ENCODE measurements around the gene STK32B. TPM values are rescaled to one million over a fixed set of nuclear protein-coding genes. Genes with fewer than 3 reads are reported as not detected.

STK32B gene
- polyA plus RNA-seq, 2 of the 4 experiments (the other 2 are of a cell fraction) = 7.6 to 12.1 TPM

GRCh38 chr4:5014007-5014682 is 37.1 kb upstream of the STK32B start:
- ChIA-PET CTCF (no interaction called here), POLR2A (no interaction called here)
- no peaks in the 10 kb centered on the region for H3K9me3 ChIP-seq
- no peak overlapping the region for H3K4me3 ChIP-seq
- no peak overlapping the region for H3K4me2 ChIP-seq
- FAIRE-seq (no peak), DNase-seq (ENCODE audit: low read depth in 1 of 2, low spot score in 1 of 2) (no peak), ATAC-seq (no peak)
- 0 out of 3 replicates have a peak, but pooled peaks cover 3% of the 10 kb centered on the region for H3K4me1 ChIP-seq
- no peak overlapping the region for H3K27ac ChIP-seq
- TF ChIP-seq GATA3 (IDR thresholded peaks at IDR 0.05; ENCODE audit: borderline replicate concordance) = no peak
- no peak for TF ChIP-seq CTCF (IDR thresholded peaks at IDR 0.05)
- no peak for TF ChIP-seq CHD2 (IDR thresholded peaks at IDR 0.05; ENCODE audit: low read length, partially characterized antibody)
- 0 out of 4 replicates have a peak, but pooled peaks of 1 of the 2 experiments have one; percentile 11 for TF ChIP-seq CEBPB (IDR thresholded peaks at IDR 0.05)
- whole genome bisulfite sequencing (ENCODE audit: missing lambda C conversion rate) = 43% methylated on average over 7 of the region's 7 CpGs

GRCh38 chr4:5018096-5018495 is 33.2 kb upstream of the STK32B start:
- FAIRE-seq (no peak), DNase-seq (ENCODE audit: low read depth in 1 of 2, low spot score in 1 of 2) (peak in 1 of 2 experiments; percentile 11), ATAC-seq (no peak)
- ChIA-PET POLR2A (no interaction called here), CTCF (interaction anchor here (0.7 to 1.5 kb wide), 4 partner anchors 10 to 84 kb away, joined by 3 to 7 read pairs (median 5); no protein-coding TSS in a partner anchor)
- 19% methylated on average over 2 of the region's 2 CpGs for WGBS (ENCODE audit: missing lambda C conversion rate)
- TF ChIP-seq MAX (IDR thresholded peaks at IDR 0.05) (no peak), NR3C1 (IDR thresholded peaks at IDR 0.05) (no peak)
- Histone ChIP-seq H3K4me3 (no peak overlapping the region), H3K27ac (no peak overlapping the region), H3K4me1 (no peaks in the 10 kb centered on the region), H3K4me2 (no peak overlapping the region), H3K9me3 (no peaks in the 10 kb centered on the region)

GRCh38 chr4:5018603-5019002 is 32.7 kb upstream of the STK32B start:
- POLR2A ChIA-PET = no interaction called here
- 50% methylated on average over 6 of the region's 6 CpGs for WGBS (ENCODE audit: missing lambda C conversion rate)
- Histone ChIP-seq H3K4me1 (no peaks in the 10 kb centered on the region), H3K4me3 (no peak overlapping the region), H3K9me3 (no peaks in the 10 kb centered on the region), H3K4me2 (no peak overlapping the region), H3K27ac (no peak overlapping the region)
- CTCF ChIA-PET = interaction anchor here (0.7 to 1.5 kb wide), 3 partner anchors 9 to 84 kb away, joined by 3 to 5 read pairs (median 5); no protein-coding TSS in a partner anchor
- TF ChIP-seq EP300 (IDR thresholded peaks at IDR 0.05) = no peak
- TF ChIP-seq RNF2 (IDR thresholded peaks at IDR 0.05; ENCODE audit: borderline replicate concordance, low read depth) = no peak
- no peak for TF ChIP-seq POLR2AphosphoS2 (conservative IDR thresholded peaks at IDR 0.05; ENCODE audit: low read length)
- TF ChIP-seq SMC3 (IDR thresholded peaks at IDR 0.05) = no peak
- TF ChIP-seq GATA3 (IDR thresholded peaks at IDR 0.05; ENCODE audit: borderline replicate concordance) = no peak
- no peak for TF ChIP-seq CBX2 (IDR thresholded peaks at IDR 0.05; ENCODE audit: borderline replicate concordance, low read depth)
- TF ChIP-seq BCL3 (IDR thresholded peaks at IDR 0.05) = no peak
- no peak for TF ChIP-seq RFX5 (IDR thresholded peaks at IDR 0.05)
- no peak for TF ChIP-seq ESRRA (IDR thresholded peaks at IDR 0.05; ENCODE audit: borderline replicate concordance, low read length)
- TF ChIP-seq RCOR1 (IDR thresholded peaks at IDR 0.05; ENCODE audit: low read depth, low read length) = no peak
- no peak for TF ChIP-seq JUNB (IDR thresholded peaks at IDR 0.05)
- no peak for TF ChIP-seq MAX (IDR thresholded peaks at IDR 0.05)
- TF ChIP-seq CBX8 (IDR thresholded peaks at IDR 0.05) = no peak
- TF ChIP-seq RAD21 (conservative IDR thresholded peaks at IDR 0.05 in 1 of 2, IDR thresholded peaks at IDR 0.05 in 1 of 2) = no peak
- no peak for TF ChIP-seq NPAS2 (CRISPR knock-in tag; IDR thresholded peaks at IDR 0.05; ENCODE audit: borderline replicate concordance)
- TF ChIP-seq PBX3 (IDR thresholded peaks at IDR 0.05) = no peak
- TF ChIP-seq KDM5A (IDR thresholded peaks at IDR 0.05) = no peak
- TF ChIP-seq HMGXB4 (CRISPR knock-in tag; IDR thresholded peaks at IDR 0.05; ENCODE audit: borderline replicate concordance) = no peak
- TF ChIP-seq REST (IDR thresholded peaks at IDR 0.05) = no peak
- DNase-seq (ENCODE audit: low read depth in 1 of 2, low spot score in 1 of 2) = no peak
- ATAC-seq = no peak
- FAIRE-seq = no peak

Measured in A549 (cell line).